ENCODE data around the gene LAIR2. TPM values are rescaled to one million over a fixed set of nuclear protein-coding genes. Genes with fewer than 3 reads are reported as not detected.

The LAIR2 gene
- total and polyA plus RNA-seq, 2 of the 13 experiments (the other 11 are each of a cell fraction or from before 2014, with no cell fraction given): 1.3 to 1.9 TPM

GRCh38 chr19:54464044-54464629 lies 38.5 kb upstream of the LAIR2 start (continued):
- TF ChIP-seq SNAPC4 (CRISPR knock-in tag; IDR thresholded peaks at IDR 0.05) (peak; percentile 98), ZNF34 (CRISPR knock-in tag; IDR thresholded peaks at IDR 0.05; ENCODE audit: borderline replicate concordance) (0 out of 2 replicates have a peak, but pooled peaks have one; percentile 33), SNAPC2 (CRISPR knock-in tag; IDR thresholded peaks at IDR 0.05) (peak; percentile 92; the same call in 1 of the 2 replicates), KIAA2018 (CRISPR knock-in tag; IDR thresholded peaks at IDR 0.05; ENCODE audit: borderline replicate concordance) (0 out of 2 replicates have a peak, but pooled peaks have one; percentile 43), ZNF136 (CRISPR knock-in tag; IDR thresholded peaks at IDR 0.05; ENCODE audit: low read depth) (0 out of 2 replicates have a peak, but pooled peaks have one; percentile 19), PAX8 (CRISPR knock-in tag; IDR thresholded peaks at IDR 0.05; ENCODE audit: borderline replicate concordance) (no peak), SRSF1 (optimal IDR thresholded peaks at IDR 0.05; ENCODE audit: low read depth, low read length) (peak; percentile 78), FOXK2 (IDR thresholded peaks at IDR 0.05) (0 out of 2 replicates have a peak, but pooled peaks have one; percentile 5), MTF2 (CRISPR knock-in tag; IDR thresholded peaks at IDR 0.05; ENCODE audit: borderline replicate concordance) (0 out of 2 replicates have a peak, but pooled peaks have one; percentile 37)
